Mucosa of descending colon (tissue), 3 donors: Measurements from ENCODE around the gene OTOP3. TPM values are rescaled to one million over a fixed set of nuclear protein-coding genes. Genes with fewer than 3 reads are reported as not detected.
A peak's percentile ranks its signal among the peaks of the same experiment; 100 is the strongest.

Experiments
- ATAC-seq: fragments of 200-7000 bp; cut with Tn5 transposase; one replicate; pipeline ENCODE4 v1.9.1; 2020; ENCODE audit warnings: mild to moderate bottlenecking, moderate library complexity
- DNase-seq, 3 donors: peaks; one replicate each; pipeline ENCODE4 v3.0.0-alpha.2; 2020
- H3K36me3 ChIP-seq: fragments of 200-600 bp; one replicate; pipeline ENCODE4 v1.8.0; 2021; ENCODE audit warnings: low read depth, mild to moderate bottlenecking
- H3K4me1 ChIP-seq: fragments of 200-600 bp; one replicate; pipeline ENCODE4 v1.8.0; 2021; ENCODE audit warnings: low read depth, mild to moderate bottlenecking
- H3K4me3 ChIP-seq: fragments of 200-600 bp; one replicate; pipeline ENCODE4 v1.8.0; 2021; ENCODE audit warnings: mild to moderate bottlenecking
- H3K9me3 ChIP-seq: fragments of 200-600 bp; one replicate; pipeline ENCODE4 v1.8.0; 2021; ENCODE audit warnings: mild to moderate bottlenecking
- CTCF ChIP-seq: fragments of 200-600 bp; IDR thresholded peaks from one replicate; pipeline ENCODE4 v1.8.0; 2022; ENCODE audit warnings: antibody characterized with exemption, mild to moderate bottlenecking
- intact Hi-C, 2 donors: fragments of 100-400 bp; cut with DNase I in 1 of 2; cut with micrococcal nuclease in 1 of 2; formaldehyde crosslinking; loops; one replicate each; pipeline versions ENCODE4 v1.11.0 to v1.11.1; 2022; cut with DNase I, micrococcal nuclease
- total RNA-seq, 3 donors: library from RNA; stranded (reverse); fragmentation: NEBNext Ultra II Directional in 2 of 3; extraction: Animal tissue kit (Norgen Biotek cat#: 25700) in 2 of 3; gene quantifications; one replicate each; pipeline versions ENCODE4 v1.2.1 to v1.2.4, GENCODE V29; 2021 to 2023
- donor health status: DM: no; HTN: no; CAD: no; lungs with moderate emphysema.
- donor health status: DM: no; HTN: no; CAD: no.
- donor health status: DM: no; HTN: yes; CAD: no.

OTOP3 gene
- total RNA-seq, 3 donors from 2014 or later, result 0.38 to 2.8 (median 1.5) TPM

- peak; percentile 91 for TF ChIP-seq CTCF
- Histone ChIP-seq H3K4me1 (peaks cover 5% of the 10 kb centered on the region), H3K36me3 (no peaks in the 10 kb centered on the region), H3K9me3 (no peaks in the 10 kb centered on the region), H3K4me3 (no peak overlapping the region)
- peak in 2 of 3 donors; percentile 85 to 89 for DNase-seq
- ATAC-seq, result peak; percentile 49
- intact Hi-C loops, result no loop called here
Measured at GRCh38 chr17:74957935-74958740, 22.4 kb downstream of the OTOP3 start.

GRCh38 chr17:74959826-74960515, 24.3 kb downstream of the OTOP3 start:
- no peak for DNase-seq
- no peaks in the 10 kb centered on the region for H3K9me3 ChIP-seq
- no peak for TF ChIP-seq CTCF
- ATAC-seq, result peak; percentile 24
- intact Hi-C loops, result no loop called here
- H3K36me3 ChIP-seq, result no peaks in the 10 kb centered on the region
- H3K4me1 ChIP-seq, result no peaks in the 10 kb centered on the region
- no peak overlapping the region for H3K4me3 ChIP-seq

GRCh38 chr17:74960570-74961342, 25.1 kb downstream of the OTOP3 start:
- Histone ChIP-seq H3K4me1 (no peaks in the 10 kb centered on the region), H3K4me3 (no peak overlapping the region), H3K36me3 (no peaks in the 10 kb centered on the region), H3K9me3 (no peaks in the 10 kb centered on the region)
- no peak for TF ChIP-seq CTCF
- DNase-seq (peak in 2 of 3 donors; percentile 72 to 81), ATAC-seq (peak; percentile 73)
- intact Hi-C loops, result no loop called here

- intact Hi-C loops, result no loop called here
Measured at GRCh38 chr17:74961657-74962350, 26.1 kb downstream of the OTOP3 start.

More at GRCh38 chr17:74961657-74962350, 26.1 kb downstream of the OTOP3 start:
- no peak overlapping the region for H3K4me3 ChIP-seq
- H3K36me3 ChIP-seq, result no peaks in the 10 kb centered on the region
- no peaks in the 10 kb centered on the region for H3K4me1 ChIP-seq
- no peaks in the 10 kb centered on the region for H3K9me3 ChIP-seq
- TF ChIP-seq CTCF, result peak; percentile 33
- peak; percentile 85 for ATAC-seq
- peak; percentile 79 to 95 (median 89) for DNase-seq
